K562 (cell line): Measurements from ENCODE around the gene DLGAP1. TPM values are rescaled to one million over a fixed set of nuclear protein-coding genes. Genes with fewer than 3 reads are reported as not detected.
A peak's percentile ranks its signal among the peaks of the same experiment; 100 is the strongest.

Experiments used
- ADNP ChIP-seq: fragments of 200-800 bp; sonication (Bioruptor generic); IDR thresholded peaks from 2 replicates; pipeline ENCODE4 v1.6.1; 2016; ENCODE audit warnings: missing genetic modification characterization, missing compliant biosample characterization
- CBFA2T2 ChIP-seq: fragments of 450-650 bp; conservative IDR thresholded peaks from 2 replicates; pipeline ENCODE4 v1.6.1; 2017; ENCODE audit warnings: mild to moderate bottlenecking
- E2F5 ChIP-seq: sonication (generic); formaldehyde crosslinking; IDR thresholded peaks from 2 replicates; pipeline ENCODE4 v1.8.0; 2022; ENCODE audit warnings: mild to moderate bottlenecking, missing genetic modification reagents
- FOS ChIP-seq: IDR thresholded peaks from 3 replicates; pipeline ENCODE4 v1.6.1; 2011; ENCODE audit not compliant: insufficient read length; ENCODE audit errors: extremely low read depth
- FOXO4 ChIP-seq: fragments of 450-650 bp; formaldehyde crosslinking; IDR thresholded peaks from 2 replicates; pipeline ENCODE4 v1.4.0; 2020; ENCODE audit warnings: mild to moderate bottlenecking, moderate library complexity
- IRF9 ChIP-seq: fragments of 450-650 bp; IDR thresholded peaks from 2 replicates; pipeline ENCODE4 v1.6.1; 2016; ENCODE audit warnings: missing biosample characterization, missing genetic modification characterization
- KLF13 ChIP-seq: fragments of 450-650 bp; IDR thresholded peaks from 2 replicates; pipeline ENCODE4 v1.6.1; 2016; ENCODE audit warnings: missing genetic modification characterization, low read depth, mild to moderate bottlenecking, missing compliant biosample characterization, moderate library complexity, borderline replicate concordance
- KLF16 ChIP-seq: IDR thresholded peaks from 2 replicates; pipeline ENCODE4 v1.6.1; 2016; ENCODE audit warnings: antibody characterized with exemption
- LCOR ChIP-seq: sonication (generic); formaldehyde crosslinking; IDR thresholded peaks from 2 replicates; pipeline ENCODE4 v1.8.0; 2022; ENCODE audit warnings: mild to moderate bottlenecking, missing genetic modification reagents
- MAX ChIP-seq: sonication (generic); formaldehyde crosslinking; IDR thresholded peaks from 2 replicates; pipeline ENCODE4 v1.9.0; 2022; ENCODE audit warnings: mild to moderate bottlenecking, missing genetic modification reagents
- MCM5 ChIP-seq: fragments of 450-650 bp; IDR thresholded peaks from 2 replicates; pipeline ENCODE4 v1.6.1; 2016; ENCODE audit warnings: low read depth
- MYC ChIP-seq, 2 experiments: fragments of 250-450 bp in 1 of 2; sonication (Bioruptor Pico) in 1 of 2; IDR thresholded peaks; 2 replicates each; pipeline versions ENCODE4 v1.5.1 to v1.6.1; 2012 to 2021; ENCODE audit warnings: low read depth in 2 of 2, borderline replicate concordance in 1 of 2, improper control_type of control experiment in 1 of 2, low read length in 1 of 2, mild to moderate bottlenecking in 1 of 2, moderate library complexity in 1 of 2
- NCOA4 ChIP-seq: fragments of 450-650 bp; IDR thresholded peaks from 2 replicates; pipeline ENCODE4 v1.6.1; 2018; ENCODE audit warnings: mild to moderate bottlenecking; ENCODE audit not compliant: partially characterized antibody
- NCOR1 ChIP-seq: fragments of 450-650 bp; IDR thresholded peaks from 2 replicates; pipeline ENCODE4 v1.6.1; 2016; ENCODE audit warnings: mild to moderate bottlenecking, moderate library complexity
- NUFIP1 ChIP-seq: fragments of 450-650 bp; IDR thresholded peaks from 2 replicates; pipeline ENCODE4 v1.6.1; 2018; ENCODE audit not compliant: partially characterized antibody
- PHB ChIP-seq: fragments of 250-450 bp; sonication (Bioruptor Pico); IDR thresholded peaks from 2 replicates; pipeline ENCODE4 v1.5.0; 2021
- SMARCA5 ChIP-seq: fragments of 450-650 bp; IDR thresholded peaks from 2 replicates; pipeline ENCODE4 v1.6.1; 2016
- TAL1 ChIP-seq: fragments of 450-650 bp; IDR thresholded peaks from 2 replicates; pipeline ENCODE4 v1.6.1; 2016; ENCODE audit warnings: mild to moderate bottlenecking
- ZFX ChIP-seq: sonication (generic); formaldehyde crosslinking; IDR thresholded peaks from 2 replicates; pipeline ENCODE4 v1.8.0; 2022; ENCODE audit warnings: mild to moderate bottlenecking, missing genetic modification reagents, moderate library complexity
- ZNF347 ChIP-seq: fragments of 450-650 bp; formaldehyde crosslinking; IDR thresholded peaks from 2 replicates; pipeline ENCODE4 v1.4.0; 2020; ENCODE audit warnings: low read depth, mild to moderate bottlenecking, moderate library complexity
- ZNF436 ChIP-seq: fragments of 250-450, 450-650 bp; sonication (Bioruptor Pico); formaldehyde crosslinking; IDR thresholded peaks from 2 replicates; pipeline ENCODE4 v1.7.0; 2020; ENCODE audit warnings: mild to moderate bottlenecking
- ZNF592 ChIP-seq: fragments of 450-650 bp; IDR thresholded peaks from 2 replicates; pipeline ENCODE4 v1.6.1; 2017; ENCODE audit warnings: antibody characterized with exemption, mild to moderate bottlenecking
- ZNF668 ChIP-seq: fragments of 250-450 bp; sonication (Bioruptor Pico); IDR thresholded peaks from 2 replicates; pipeline ENCODE4 v1.8.0; 2022; ENCODE audit warnings: mild to moderate bottlenecking, inconsistent platforms
- ZNF75A ChIP-seq: fragments of 450-650 bp; formaldehyde crosslinking; IDR thresholded peaks from 2 replicates; pipeline ENCODE4 v1.4.0; 2020; ENCODE audit warnings: mild to moderate bottlenecking
- polyA plus RNA-seq, 8 experiments: library from polyadenylated mRNA; depleted of rRNA in 4 of 8; stranded (reverse) in 5 of 8; unstranded in 3 of 8; fragments of >200 nt; fragmentation: Nextera tagmentation in 2 of 8; fragmentation: Illumina TruSeq in 1 of 8; extraction: Ambion mirVana in 2 of 8; extraction: Trizol in 1 of 8; gene quantifications; 2 replicates each; pipeline versions ENCODE4 v1.2.1 to v1.2.3, GENCODE V29; 2011 to 2014; ENCODE audit warnings: inconsistent platforms in 1 of 8, missing spikeins in 1 of 8
- total RNA-seq, 7 experiments: library from RNA; depleted of rRNA in 6 of 7; stranded (reverse); fragments of >200 nt in 6 of 7; fragmentation: Illumina TruSeq in 2 of 7; extraction: Trizol in 2 of 7; gene quantifications; 2 replicates each; pipeline versions ENCODE4 v1.2.1 to v1.2.3, GENCODE V29; 2011 to 2021; ENCODE audit warnings: low replicate concordance in 1 of 7

DLGAP1 gene
- total and polyA plus RNA-seq, 9 of the 15 experiments (the other 6 are each of a cell fraction or from before 2014, with no cell fraction given), result 0.04 to 0.22 (median 0.08) TPM

GRCh38 chr18:3529077-3529476, 926.0 kb downstream of the DLGAP1 start (continued):
- peak; percentile 33; the same call in 1 of the 2 replicates for TF ChIP-seq CBFA2T2
- no peak for TF ChIP-seq LCOR (CRISPR knock-in tag)
- TF ChIP-seq ADNP, result no peak
- TF ChIP-seq ZNF436 (CRISPR knock-in tag), result no peak
- no peak for TF ChIP-seq NCOR1
- TF ChIP-seq E2F5 (CRISPR knock-in tag), result no peak
- TF ChIP-seq IRF9 (tag), result no peak
- TF ChIP-seq NCOA4, result no peak
- TF ChIP-seq KLF13 (tag), result no peak
- TF ChIP-seq ZNF347, result no peak
- TF ChIP-seq MYC (IDR thresholded peaks at IDR 0.05; ENCODE audit: low read depth, low read length), result no peak
- no peak for TF ChIP-seq MYC (CRISPR knock-in tag; IDR thresholded peaks at IDR 0.05; ENCODE audit: borderline replicate concordance, low read depth)
- 0 out of 2 replicates have a peak, but pooled peaks have one; percentile 7 for TF ChIP-seq KLF16
- TF ChIP-seq SMARCA5, result no peak
- TF ChIP-seq ZNF592, result peak; percentile 43; the same call in 1 of the 2 replicates
- no peak for TF ChIP-seq NUFIP1
- no peak for TF ChIP-seq ZNF75A (CRISPR knock-in tag)
- no peak for TF ChIP-seq MCM5
- TF ChIP-seq PHB (CRISPR knock-in tag), result no peak
- TF ChIP-seq TAL1, result peak; percentile 19; the same call in 1 of the 2 replicates
- no peak for TF ChIP-seq MAX
- TF ChIP-seq ZFX (CRISPR knock-in tag), result no peak
- no peak for TF ChIP-seq FOXO4 (CRISPR knock-in tag)
- no peak for TF ChIP-seq ZNF668
- TF ChIP-seq FOS, result no peak
